Measurements from ENCODE around the gene PDE3A. TPM values are rescaled to one million over a fixed set of nuclear protein-coding genes. Genes with fewer than 3 reads are reported as not detected.

The PDE3A gene
- total RNA-seq, 1 donor from 2014 or later: 8.5 TPM

DNA sequence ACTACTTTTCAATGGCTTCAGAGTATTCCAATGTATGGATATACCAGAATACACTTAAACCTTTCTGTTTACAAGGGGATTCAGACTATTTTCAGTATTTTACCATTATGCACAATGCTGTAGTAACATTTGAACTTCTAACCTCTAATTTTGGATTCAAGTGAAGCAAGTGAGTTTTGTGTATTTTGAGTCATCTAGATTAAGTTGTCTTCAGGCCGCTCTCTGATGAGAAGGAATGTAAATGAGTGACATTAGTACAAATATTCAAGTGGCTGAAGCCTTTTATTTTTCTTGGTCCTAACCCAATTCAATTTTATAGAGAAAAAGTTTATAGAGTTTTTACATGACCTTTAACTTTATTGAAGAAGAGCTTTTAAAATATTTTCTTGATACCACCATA lies 125.6 kb downstream of the PDE3A start:
- DNase-seq (ENCODE audit: low spot score): no peak

GRCh38 chr12:20494851-20495250 lies 126.5 kb downstream of the PDE3A start:
- no peak for DNase-seq (ENCODE audit: low spot score)

GRCh38 chr12:20495997-20496396 lies 127.7 kb downstream of the PDE3A start:
- DNase-seq (ENCODE audit: low spot score): no peak

- no peak for DNase-seq (ENCODE audit: low spot score)
Measured at GRCh38 chr12:20497707-20498106, 129.4 kb downstream of the PDE3A start.

DNA sequence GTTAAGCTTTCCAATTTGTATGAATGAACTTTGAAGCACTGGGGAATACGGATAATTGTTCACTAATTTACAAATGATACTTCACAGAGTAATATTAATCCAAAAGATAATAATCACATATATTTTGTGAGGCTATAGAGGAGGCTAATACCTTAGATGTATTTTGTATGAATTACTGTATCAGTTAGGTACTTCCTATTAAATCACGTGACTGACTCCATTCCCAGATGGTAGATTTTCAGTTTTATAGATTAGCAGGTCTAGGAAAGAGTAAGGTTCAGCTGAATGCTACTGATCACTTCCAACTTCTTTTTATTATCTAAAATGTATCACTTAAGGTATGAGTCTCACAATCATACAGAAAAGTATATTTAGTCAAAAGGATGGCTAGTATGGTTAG lies 133.6 kb downstream of the PDE3A start:
- no peak for DNase-seq (ENCODE audit: low spot score)

- DNase-seq (ENCODE audit: low spot score): no peak
Measured at GRCh38 chr12:20503858-20504257, 135.5 kb downstream of the PDE3A start.

DNA sequence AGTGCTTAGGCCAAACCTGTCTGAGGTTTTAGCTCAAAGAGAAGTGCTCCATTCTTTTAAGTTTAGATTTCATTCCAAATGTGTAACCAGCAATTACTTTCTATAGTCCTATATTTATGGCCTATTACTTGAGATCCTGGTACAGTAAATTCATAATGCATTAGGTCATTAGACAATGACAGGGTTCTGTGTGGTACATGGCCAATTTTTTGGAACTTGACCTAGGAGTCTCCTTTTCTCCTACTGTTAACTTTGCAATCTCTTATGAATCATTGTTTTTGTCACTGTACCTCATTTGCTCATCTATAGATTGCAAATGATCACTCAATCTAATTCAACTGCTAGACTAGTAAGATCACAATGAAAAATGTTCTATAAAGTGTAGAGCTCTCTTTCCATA lies 136.7 kb downstream of the PDE3A start:
- DNase-seq (ENCODE audit: low spot score): no peak

DNA sequence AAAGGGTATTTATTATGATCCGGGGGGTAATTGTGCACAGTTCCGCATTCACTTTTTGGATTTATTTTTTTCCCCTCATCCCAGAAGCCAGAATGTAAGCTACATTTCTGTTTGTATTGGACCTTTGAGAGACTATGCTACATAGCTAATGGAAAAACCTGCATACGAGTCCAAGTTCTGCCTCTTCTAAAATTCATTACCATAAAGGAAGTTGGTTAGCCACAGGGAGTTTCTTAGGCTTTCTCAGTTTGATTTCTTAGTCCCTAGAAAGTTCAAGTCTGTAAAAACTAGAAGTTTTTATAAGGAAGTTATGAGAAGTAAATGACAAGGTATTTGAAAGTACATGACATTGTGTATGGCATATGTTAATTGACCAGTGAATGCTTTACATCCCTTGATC lies 138.7 kb downstream of the PDE3A start:
- no peak for DNase-seq (ENCODE audit: low spot score)

- DNase-seq (ENCODE audit: low spot score): no peak
Measured at GRCh38 chr12:20507711-20508110, 139.4 kb downstream of the PDE3A start.

- no peak for DNase-seq (ENCODE audit: low spot score)
Measured at GRCh38 chr12:20508359-20508758, 140.0 kb downstream of the PDE3A start.

GRCh38 chr12:20508962-20509361 lies 140.6 kb downstream of the PDE3A start:
- DNase-seq (ENCODE audit: low spot score): no peak

- no peak for DNase-seq (ENCODE audit: low spot score)
Measured at GRCh38 chr12:20510811-20511210, 142.5 kb downstream of the PDE3A start.

GRCh38 chr12:20513189-20513588 lies 144.9 kb downstream of the PDE3A start:
- DNase-seq (ENCODE audit: low spot score): no peak

DNA sequence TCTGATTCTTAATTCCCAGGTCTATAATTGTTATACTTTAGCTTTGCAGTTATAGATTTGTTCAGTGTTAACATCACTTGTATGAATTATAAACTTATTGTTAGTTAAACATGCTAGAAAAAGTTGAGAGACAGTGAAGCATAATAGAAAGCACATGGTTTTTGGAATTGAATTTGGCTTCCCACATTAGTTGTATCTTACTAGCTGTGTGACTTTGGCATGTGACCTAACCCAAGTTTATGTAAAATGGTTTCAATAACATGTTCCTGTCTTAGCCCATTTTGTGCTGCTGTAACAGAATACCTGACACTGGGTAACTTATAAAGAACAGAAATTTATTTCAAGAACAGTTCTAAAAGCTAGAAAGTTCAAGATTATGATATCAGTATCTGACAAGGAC lies 146.3 kb downstream of the PDE3A start:
- DNase-seq (ENCODE audit: low spot score): no peak

DNA sequence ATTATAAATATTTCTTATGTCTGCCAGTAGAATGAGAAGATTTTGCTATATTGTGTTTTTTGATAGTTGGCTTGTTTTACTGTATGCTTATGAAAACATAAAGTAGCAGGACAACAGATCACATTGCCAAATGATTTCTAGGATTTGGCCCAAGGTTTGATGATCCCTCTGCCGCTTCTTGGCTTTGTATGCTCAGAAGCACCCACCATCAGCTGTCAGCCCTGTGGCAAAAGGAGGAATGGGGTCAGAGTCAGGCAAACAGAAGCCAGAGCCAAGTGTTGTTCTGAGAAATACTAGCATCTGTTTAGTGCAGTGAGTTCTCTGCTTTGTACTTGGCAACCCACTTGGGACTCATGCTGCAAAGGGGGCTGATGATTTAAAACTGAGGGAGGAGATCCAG lies 152.2 kb downstream of the PDE3A start:
- DNase-seq (ENCODE audit: low spot score): no peak

GRCh38 chr12:20523658-20524057 lies 155.3 kb downstream of the PDE3A start:
- no peak for DNase-seq (ENCODE audit: low spot score)

DNA sequence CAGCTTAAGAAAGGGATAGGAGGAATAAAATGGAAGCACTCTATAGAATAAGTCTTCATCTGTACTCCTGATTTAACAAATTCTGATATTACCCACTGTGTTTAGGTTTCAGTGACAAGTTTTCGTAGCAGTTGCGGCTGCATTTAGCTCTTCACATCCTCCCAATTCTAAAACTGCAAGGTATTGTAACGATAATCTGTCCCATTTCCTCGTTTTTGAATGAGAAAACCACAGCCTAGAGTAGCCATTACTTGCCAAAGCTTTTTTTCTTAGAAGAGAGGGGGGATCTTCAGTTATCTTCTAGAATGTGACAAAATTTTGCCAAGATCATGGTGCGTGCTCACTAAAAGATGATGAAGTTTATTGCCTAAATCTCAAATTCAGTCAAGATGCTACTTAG lies 155.8 kb downstream of the PDE3A start:
- no peak for DNase-seq (ENCODE audit: low spot score)

GRCh38 chr12:20525064-20525610 lies 156.8 kb downstream of the PDE3A start:
- no peak for DNase-seq (ENCODE audit: low spot score)

DNA sequence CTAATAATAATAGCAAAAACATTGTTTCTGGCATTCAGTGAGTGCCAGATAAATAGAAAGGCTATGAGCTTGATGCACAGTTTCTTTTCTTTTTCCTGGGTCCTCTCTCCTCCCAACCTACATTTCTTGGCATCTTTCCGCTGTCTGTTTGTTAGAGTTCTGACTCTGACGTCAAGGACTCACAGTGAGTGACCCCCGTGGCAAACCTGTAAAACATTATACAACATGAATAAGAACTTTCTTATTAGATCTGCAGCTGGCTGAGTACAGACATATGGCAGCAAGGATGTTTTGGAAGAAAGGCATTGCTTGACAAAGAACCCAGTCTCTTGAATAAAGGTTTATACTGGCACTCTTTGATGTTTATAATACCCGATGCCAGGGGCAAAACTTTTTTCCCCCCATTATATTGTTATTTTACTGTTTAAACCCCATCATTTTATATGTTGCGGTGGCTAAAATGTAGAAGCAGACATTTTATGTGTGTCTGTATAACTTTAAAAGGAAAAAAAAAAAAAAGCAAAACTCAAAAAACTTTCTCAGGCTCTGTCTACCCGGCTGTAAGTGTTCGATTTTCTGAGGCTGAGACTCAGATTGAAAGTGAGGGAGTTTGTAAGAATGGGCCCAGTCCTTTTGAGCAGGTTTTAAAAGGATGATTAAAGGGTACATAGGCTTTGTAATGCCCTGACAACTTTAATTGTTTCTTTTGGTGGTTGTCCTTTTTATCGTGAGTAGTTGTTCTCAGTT lies 159.3 kb downstream of the PDE3A start:
- DNase-seq (ENCODE audit: low spot score): peak; percentile 19

DNA sequence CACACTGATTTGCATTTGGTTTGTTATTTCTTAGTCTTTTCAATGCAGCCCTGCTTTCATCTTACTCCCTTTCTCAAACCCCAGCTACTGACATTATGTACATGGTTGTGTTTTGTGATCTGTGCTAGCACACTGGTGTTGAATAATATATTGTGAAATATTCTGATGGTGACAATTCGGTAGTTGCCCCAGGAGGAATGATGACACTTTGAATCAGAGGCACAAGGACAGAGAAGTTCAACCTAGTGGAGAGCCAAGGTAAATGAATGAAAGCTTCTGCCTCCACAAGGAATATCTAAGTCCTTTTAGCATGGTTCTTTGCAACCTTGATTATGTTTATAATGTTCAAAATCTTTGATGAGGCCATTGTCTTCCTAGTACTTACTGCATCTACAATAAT lies 159.9 kb downstream of the PDE3A start:
- DNase-seq (ENCODE audit: low spot score): no peak

DNA sequence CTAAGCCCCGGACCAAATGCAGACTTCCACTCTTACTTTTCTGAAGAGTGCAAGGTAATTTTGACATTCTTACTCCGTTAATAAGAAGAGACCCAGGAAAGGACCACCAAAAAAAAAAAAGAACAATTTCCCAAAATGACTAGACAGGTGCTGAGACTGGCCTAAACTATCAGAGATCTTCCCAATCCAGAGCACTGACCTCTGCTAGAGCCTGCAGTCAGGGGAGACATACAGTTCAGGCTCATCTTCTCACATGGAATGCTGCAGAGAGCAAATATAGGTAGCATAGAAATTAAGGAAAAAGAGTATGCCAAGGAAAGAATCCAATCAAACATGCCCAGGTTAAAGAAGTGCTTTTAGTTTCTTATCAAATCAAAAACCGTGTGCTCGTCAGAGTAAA lies 177.9 kb downstream of the PDE3A start:
- DNase-seq (ENCODE audit: low spot score): no peak

GRCh38 chr12:20547816-20548575 lies 179.7 kb downstream of the PDE3A start:
- DNase-seq (ENCODE audit: low spot score): no peak

DNA sequence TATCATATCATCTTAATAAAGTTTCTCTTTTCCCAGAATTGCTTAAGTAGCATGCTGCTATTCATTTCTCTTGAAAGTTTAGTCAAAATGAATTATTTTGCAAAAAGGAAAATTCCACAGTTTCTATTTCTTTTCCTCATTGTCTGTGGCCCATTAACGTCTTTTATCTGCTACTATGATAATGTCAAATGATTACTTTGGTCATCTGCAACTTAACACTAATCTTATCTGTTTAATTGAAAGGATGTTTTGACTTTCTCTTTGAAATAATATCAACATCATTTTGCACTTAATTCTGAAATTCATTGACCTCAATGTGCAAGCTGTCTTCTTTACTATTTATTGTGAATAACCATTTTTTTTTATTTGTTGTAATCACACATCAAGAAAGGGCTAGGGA lies 180.3 kb downstream of the PDE3A start:
- DNase-seq (ENCODE audit: low spot score): no peak
